OCI-LY1 (cell line): ENCODE measurements around the gene MYL12B.

Experiments used
- EZH2 ChIP-seq: fragments of 200-600 bp; sonication (generic), shearing (Covaris generic); IDR thresholded peaks from 2 replicates; pipeline ENCODE4 v1.8.0; 2017; ENCODE audit warnings: borderline replicate concordance, mixed run types, mild to moderate bottlenecking, antibody characterized with exemption, low read length, moderate library complexity, mixed read lengths
- TF ChIP-seq, protein P1 (sequence below): fragments of 200-600 bp; sonication (generic), shearing (Covaris generic); IDR thresholded peaks from 2 replicates; pipeline ENCODE4 v1.5.1; 2017; ENCODE audit warnings: mild to moderate bottlenecking, antibody characterized with exemption, low read length, moderate library complexity, mixed read lengths

GRCh38 chr18:3264362-3264761, 2.4 kb downstream of the MYL12B start:
- TF ChIP-seq, protein P1, sequence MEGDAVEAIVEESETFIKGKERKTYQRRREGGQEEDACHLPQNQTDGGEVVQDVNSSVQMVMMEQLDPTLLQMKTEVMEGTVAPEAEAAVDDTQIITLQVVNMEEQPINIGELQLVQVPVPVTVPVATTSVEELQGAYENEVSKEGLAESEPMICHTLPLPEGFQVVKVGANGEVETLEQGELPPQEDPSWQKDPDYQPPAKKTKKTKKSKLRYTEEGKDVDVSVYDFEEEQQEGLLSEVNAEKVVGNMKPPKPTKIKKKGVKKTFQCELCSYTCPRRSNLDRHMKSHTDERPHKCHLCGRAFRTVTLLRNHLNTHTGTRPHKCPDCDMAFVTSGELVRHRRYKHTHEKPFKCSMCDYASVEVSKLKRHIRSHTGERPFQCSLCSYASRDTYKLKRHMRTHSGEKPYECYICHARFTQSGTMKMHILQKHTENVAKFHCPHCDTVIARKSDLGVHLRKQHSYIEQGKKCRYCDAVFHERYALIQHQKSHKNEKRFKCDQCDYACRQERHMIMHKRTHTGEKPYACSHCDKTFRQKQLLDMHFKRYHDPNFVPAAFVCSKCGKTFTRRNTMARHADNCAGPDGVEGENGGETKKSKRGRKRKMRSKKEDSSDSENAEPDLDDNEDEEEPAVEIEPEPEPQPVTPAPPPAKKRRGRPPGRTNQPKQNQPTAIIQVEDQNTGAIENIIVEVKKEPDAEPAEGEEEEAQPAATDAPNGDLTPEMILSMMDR = no peak
- no peak for TF ChIP-seq EZH2
